ENCODE data around the gene XRCC5.
A peak's percentile ranks its signal among the peaks of the same experiment; 100 is the strongest.

Gene XRCC5

GRCh38 chr2:216215658-216216390 is 106.7 kb downstream of the XRCC5 start:
- DNase-seq (ENCODE audit: low read depth, low spot score), result peak; percentile 40
- H3K4me3 ChIP-seq (ENCODE audit: low read length), result no peak overlapping the region

DNA sequence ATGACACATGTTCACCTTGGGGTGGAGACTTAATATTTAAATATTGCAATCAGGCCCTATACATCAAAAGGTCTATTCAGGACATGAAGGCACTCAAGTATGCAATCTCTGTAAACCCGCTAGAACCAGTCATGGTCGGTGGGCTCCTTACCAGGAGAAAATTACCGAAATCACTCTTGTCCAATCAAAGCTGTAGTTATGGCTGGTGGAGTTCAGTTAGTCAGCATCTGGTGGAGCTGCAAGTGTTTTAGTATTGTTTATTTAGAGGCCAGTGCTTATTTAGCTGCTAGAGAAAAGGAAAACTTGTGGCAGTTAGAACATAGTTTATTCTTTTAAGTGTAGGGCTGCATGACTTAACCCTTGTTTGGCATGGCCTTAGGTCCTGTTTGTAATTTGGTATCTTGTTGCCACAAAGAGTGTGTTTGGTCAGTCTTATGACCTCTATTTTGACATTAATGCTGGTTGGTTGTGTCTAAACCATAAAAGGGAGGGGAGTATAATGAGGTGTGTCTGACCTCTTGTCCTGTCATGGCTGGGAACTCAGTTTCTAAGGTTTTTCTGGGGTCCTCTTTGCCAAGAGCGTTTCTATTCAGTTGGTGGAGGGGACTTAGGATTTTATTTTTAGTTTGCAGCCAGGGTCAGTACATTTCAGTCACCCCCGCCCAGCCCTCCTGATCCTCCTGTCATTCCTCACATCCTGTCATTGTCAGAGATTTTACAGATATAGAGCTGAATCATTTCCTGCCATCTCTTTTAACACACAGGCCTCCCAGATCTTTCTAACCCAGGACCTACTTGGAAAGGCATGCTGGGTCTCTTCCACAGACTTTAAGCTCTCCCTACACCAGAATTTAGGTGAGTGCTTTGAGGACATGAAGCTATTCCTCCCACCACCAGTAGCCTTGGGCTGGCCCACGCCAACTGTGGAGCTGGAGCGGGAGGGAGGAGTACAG is 108.1 kb downstream of the XRCC5 start:
- no peak for DNase-seq (ENCODE audit: low read depth, low spot score)
- H3K4me3 ChIP-seq (ENCODE audit: low read length), result no peak overlapping the region

- H3K4me3 ChIP-seq (ENCODE audit: low read length), result no peak overlapping the region
- no peak for DNase-seq (ENCODE audit: low read depth, low spot score)
These were observed 108.7 kb downstream of the XRCC5 start for GRCh38 chr2:216217904-216218260.

GRCh38 chr2:216219861-216220260 is 110.7 kb downstream of the XRCC5 start:
- H3K4me3 ChIP-seq (ENCODE audit: low read length), result no peak overlapping the region
- DNase-seq (ENCODE audit: low read depth, low spot score), result no peak

DNA sequence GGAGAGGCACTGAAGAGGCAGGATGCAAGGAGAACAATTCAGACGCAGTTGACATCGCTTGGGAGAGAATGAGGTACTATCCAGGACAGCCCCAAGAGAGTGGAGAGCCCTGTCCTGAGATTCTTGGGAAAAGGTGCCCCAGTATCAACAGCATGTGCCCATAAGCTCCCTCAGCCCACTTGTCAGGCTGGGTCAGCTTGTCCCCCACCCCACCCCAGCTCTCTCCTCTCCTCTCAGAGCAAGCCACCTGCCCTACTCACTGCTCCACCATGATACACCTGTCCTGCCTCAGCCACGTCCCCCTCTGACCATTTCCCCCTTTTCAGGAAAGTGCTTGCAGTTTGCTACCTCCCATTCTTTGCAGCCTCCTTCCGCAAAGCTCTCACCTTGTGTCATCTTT is 111.8 kb downstream of the XRCC5 start:
- H3K4me3 ChIP-seq (ENCODE audit: low read length), result no peak overlapping the region
- DNase-seq (ENCODE audit: low read depth, low spot score), result no peak

DNA sequence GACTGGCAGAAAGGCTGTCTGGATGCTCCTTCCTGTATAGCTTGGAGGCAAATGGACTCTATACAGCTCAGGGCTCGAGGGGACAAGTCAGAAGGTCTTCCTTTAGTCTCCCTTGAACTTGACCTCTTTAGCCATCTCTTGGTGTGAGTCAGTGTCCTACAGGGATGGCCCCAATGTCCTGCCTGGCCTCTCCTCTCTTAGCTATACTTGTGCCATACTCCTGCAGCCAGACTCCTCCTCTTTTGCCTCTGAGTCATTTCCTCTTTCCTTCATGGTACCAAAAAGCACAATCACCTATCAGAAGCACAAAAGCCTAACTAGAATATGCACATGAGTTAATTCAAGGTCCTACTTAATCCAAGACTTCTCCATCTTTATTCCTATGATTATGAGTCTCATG is 112.7 kb downstream of the XRCC5 start:
- DNase-seq (ENCODE audit: low read depth, low spot score), result no peak
- H3K4me3 ChIP-seq (ENCODE audit: low read length), result no peak overlapping the region

- no peak overlapping the region for H3K4me3 ChIP-seq (ENCODE audit: low read length)
- no peak for DNase-seq (ENCODE audit: low read depth, low spot score)
These were observed 113.7 kb downstream of the XRCC5 start for GRCh38 chr2:216222650-216223352.

DNA sequence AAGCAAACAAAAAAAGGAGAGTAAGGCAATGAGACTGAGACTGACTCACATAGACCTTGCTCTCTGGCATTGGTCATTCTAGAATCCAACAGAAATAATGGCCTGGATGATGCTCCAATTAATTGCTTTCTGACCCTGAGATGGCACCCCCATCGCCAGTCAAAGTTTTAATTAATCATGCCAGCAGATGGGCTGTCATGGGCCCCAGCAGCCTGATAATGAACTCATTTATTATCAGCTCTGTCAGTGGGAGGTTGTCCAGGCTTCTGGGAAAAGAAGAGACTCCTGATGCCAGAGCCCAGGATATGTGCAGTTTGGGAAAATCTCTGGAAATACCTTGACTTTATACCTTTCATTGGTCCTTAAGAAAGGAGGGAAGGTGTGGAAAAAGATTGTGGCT is 115.2 kb downstream of the XRCC5 start:
- no peak overlapping the region for H3K4me3 ChIP-seq (ENCODE audit: low read length)
- DNase-seq (ENCODE audit: low read depth, low spot score), result no peak

DNA sequence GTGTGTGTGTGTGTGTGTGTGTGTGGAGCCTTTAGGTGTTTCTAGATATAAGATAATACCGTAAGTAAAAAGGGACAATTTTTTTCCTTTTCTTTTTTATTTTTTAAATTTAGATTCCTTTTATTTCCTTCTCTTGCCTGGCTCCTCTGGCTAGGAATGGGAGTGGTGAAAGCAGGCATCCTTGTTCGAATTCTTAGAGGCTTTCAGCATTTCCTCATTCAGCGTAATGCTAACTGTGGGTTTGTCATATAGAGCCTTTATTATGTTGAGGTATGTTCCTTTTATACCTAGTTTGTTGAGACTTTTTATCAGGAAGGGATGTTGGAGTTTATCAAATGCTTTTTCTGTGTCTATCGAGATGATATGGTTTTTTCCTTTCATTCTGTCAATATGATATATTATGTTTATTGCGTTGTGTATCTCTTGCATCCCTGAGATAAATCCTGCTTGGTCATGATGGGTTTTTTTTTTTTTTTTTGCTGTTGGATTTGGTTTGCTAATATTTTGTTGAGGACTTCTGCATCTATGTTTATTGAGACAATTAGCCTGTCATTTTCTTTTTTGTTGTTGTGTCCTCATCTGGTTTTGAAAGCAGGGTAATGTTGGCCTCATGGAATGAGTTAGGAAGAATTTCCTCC is 120.2 kb downstream of the XRCC5 start:
- no peak for DNase-seq (ENCODE audit: low read depth, low spot score)
- H3K4me3 ChIP-seq (ENCODE audit: low read length), result no peak overlapping the region

- DNase-seq (ENCODE audit: low read depth, low spot score), result no peak
- H3K4me3 ChIP-seq (ENCODE audit: low read length), result no peak overlapping the region
These were observed 122.7 kb downstream of the XRCC5 start for GRCh38 chr2:216231867-216232266.

DNA sequence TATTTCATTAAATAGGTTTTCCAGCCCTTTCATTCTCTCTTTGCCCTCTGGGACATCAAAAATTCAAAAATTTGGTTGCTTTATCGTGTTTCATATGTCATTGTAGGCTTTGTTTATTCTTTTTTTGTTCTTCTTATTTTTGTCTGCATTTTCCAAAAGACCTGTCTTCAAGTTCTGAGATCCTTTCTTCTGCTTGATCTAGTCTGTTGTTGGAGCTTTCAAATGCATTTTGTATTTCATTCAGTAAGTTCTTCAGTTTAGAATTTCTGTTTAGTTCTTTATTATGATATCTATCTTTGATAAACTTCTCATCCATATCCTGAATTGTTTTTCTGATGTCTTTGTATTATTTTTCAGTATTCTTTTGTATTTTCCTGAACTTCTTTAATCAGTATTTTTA is 123.6 kb downstream of the XRCC5 start:
- H3K4me3 ChIP-seq (ENCODE audit: low read length), result no peak overlapping the region
- no peak for DNase-seq (ENCODE audit: low read depth, low spot score)

GRCh38 chr2:216233281-216233995 is 124.3 kb downstream of the XRCC5 start:
- DNase-seq (ENCODE audit: low read depth, low spot score), result no peak
- H3K4me3 ChIP-seq (ENCODE audit: low read length), result no peak overlapping the region

- DNase-seq (ENCODE audit: low read depth, low spot score), result no peak
- H3K4me3 ChIP-seq (ENCODE audit: low read length), result no peak overlapping the region
These were observed 125.0 kb downstream of the XRCC5 start for GRCh38 chr2:216234106-216234505.

DNA sequence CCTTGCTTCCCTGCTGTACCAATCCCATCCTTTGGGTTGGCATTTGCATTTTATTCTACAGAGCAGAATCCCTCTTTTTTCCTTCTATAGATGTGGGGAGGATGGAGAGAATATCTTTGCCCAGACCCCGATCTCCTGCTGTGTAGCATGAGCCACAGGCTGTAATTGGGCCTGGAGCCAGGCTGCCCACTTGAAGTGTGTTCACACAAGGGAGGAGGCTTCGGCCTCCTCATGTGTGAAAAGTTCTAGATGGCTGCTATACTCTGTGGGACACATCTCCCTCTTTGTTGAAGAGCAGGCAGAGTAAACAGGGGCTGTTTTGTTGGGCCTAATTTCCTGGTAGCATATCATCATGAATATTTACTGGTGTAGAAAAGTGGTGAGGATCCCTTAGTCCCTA is 126.3 kb downstream of the XRCC5 start:
- no peak for DNase-seq (ENCODE audit: low read depth, low spot score)
- H3K4me3 ChIP-seq (ENCODE audit: low read length), result no peak overlapping the region

DNA sequence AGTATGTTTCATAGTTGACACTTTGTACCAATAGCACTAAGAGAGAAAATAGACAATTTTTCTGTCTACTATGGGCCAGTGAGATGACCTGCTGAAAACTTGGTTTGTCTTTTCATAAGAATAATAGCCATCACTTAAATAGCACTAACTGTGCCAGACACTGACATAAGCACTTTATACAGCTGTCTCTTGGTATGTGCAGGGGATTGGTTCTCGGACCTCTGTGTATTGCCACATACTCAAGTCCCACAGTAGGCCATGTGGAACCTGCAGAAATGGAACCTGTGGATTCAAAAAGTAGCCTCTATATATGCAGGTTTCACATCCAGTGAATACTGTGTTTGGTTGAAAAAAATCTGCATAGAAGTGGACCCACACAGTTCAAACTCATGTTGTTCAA is 126.7 kb downstream of the XRCC5 start:
- no peak for DNase-seq (ENCODE audit: low read depth, low spot score)
- no peak overlapping the region for H3K4me3 ChIP-seq (ENCODE audit: low read length)

GRCh38 chr2:216236486-216236885 is 127.3 kb downstream of the XRCC5 start:
- H3K4me3 ChIP-seq (ENCODE audit: low read length), result no peak overlapping the region
- no peak for DNase-seq (ENCODE audit: low read depth, low spot score)

- DNase-seq (ENCODE audit: low read depth, low spot score), result no peak
- H3K4me3 ChIP-seq (ENCODE audit: low read length), result no peak overlapping the region
These were observed 133.2 kb downstream of the XRCC5 start for GRCh38 chr2:216242365-216242764.

DNA sequence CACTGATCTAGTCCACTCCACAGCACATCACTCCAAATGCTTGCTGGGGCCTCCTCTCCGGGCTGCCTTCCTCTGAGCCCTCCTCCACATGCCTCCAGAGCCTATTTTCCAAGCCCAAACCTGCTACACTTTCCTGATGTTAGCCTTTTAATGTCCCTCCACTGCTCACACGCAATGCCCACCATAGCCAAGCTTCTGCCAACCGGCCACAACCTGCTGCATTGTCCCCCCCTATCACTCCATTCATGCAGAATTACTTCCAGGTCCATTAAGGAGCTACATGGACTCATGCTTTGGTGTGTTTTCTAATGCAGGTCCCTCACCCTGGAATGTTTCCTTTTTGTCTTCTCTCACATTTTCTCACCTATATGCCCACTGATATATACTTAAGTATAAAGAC is 133.9 kb downstream of the XRCC5 start:
- DNase-seq (ENCODE audit: low read depth, low spot score), result no peak
- H3K4me3 ChIP-seq (ENCODE audit: low read length), result no peak overlapping the region

- no peak for DNase-seq (ENCODE audit: low read depth, low spot score)
- H3K4me3 ChIP-seq (ENCODE audit: low read length), result no peak overlapping the region
These were observed 136.3 kb downstream of the XRCC5 start for GRCh38 chr2:216245391-216245975.
